Liver (tissue), 3 donors: Measurements from ENCODE around the gene CHMP4A.

Experiments
- GABPA ChIP-seq, 2 donors: IDR thresholded peaks in 1 of 2; conservative IDR thresholded peaks in 1 of 2; 2 replicates each; pipeline ENCODE4 v1.6.1; 2016; ENCODE audit warnings: antibody characterized with exemption in 2 of 2, mild to moderate bottlenecking in 1 of 2, moderate library complexity in 1 of 2
- HNF4G ChIP-seq: IDR thresholded peaks from 2 replicates; pipeline ENCODE4 v1.6.1; 2016; ENCODE audit warnings: antibody characterized with exemption
- TF ChIP-seq, protein P1 (sequence below): fragments of 150-350 bp; IDR thresholded peaks from 2 replicates; pipeline ENCODE4 v1.5.1; 2017; ENCODE audit warnings: improper control_type of control experiment, low read depth, low read length; ENCODE audit not compliant: missing input control
- donor health status: healthy.
- donor health status: healthy.

DNA sequence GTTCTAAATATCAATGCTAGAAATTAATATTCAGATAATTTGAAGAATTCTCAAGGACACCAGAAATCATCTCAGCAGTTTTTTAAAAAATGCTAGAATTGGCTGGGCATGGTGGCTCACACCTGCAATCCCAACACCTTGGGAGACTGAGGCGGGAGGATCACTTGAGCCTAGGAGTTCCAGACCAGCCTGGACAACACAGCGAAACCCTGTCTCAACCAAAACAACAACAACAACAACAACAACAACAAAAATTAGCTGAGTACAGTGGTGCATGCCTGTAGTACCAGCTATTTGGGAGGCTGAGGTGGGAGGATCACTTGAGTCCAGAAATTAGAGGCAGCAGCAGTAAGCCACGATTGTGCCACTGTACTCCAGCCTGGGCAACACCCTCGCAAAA is 5.8 kb upstream of the CHMP4A start:
- TF ChIP-seq GABPA (IDR thresholded peaks at IDR 0.05 in 1 of 2, conservative IDR thresholded peaks at IDR 0.05 in 1 of 2), result no peak
- TF ChIP-seq HNF4G, result no peak
- TF ChIP-seq, protein P1, sequence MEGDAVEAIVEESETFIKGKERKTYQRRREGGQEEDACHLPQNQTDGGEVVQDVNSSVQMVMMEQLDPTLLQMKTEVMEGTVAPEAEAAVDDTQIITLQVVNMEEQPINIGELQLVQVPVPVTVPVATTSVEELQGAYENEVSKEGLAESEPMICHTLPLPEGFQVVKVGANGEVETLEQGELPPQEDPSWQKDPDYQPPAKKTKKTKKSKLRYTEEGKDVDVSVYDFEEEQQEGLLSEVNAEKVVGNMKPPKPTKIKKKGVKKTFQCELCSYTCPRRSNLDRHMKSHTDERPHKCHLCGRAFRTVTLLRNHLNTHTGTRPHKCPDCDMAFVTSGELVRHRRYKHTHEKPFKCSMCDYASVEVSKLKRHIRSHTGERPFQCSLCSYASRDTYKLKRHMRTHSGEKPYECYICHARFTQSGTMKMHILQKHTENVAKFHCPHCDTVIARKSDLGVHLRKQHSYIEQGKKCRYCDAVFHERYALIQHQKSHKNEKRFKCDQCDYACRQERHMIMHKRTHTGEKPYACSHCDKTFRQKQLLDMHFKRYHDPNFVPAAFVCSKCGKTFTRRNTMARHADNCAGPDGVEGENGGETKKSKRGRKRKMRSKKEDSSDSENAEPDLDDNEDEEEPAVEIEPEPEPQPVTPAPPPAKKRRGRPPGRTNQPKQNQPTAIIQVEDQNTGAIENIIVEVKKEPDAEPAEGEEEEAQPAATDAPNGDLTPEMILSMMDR, result no peak
